Measurements from ENCODE around the gene PRKCZ.

PRKCZ gene

DNA sequence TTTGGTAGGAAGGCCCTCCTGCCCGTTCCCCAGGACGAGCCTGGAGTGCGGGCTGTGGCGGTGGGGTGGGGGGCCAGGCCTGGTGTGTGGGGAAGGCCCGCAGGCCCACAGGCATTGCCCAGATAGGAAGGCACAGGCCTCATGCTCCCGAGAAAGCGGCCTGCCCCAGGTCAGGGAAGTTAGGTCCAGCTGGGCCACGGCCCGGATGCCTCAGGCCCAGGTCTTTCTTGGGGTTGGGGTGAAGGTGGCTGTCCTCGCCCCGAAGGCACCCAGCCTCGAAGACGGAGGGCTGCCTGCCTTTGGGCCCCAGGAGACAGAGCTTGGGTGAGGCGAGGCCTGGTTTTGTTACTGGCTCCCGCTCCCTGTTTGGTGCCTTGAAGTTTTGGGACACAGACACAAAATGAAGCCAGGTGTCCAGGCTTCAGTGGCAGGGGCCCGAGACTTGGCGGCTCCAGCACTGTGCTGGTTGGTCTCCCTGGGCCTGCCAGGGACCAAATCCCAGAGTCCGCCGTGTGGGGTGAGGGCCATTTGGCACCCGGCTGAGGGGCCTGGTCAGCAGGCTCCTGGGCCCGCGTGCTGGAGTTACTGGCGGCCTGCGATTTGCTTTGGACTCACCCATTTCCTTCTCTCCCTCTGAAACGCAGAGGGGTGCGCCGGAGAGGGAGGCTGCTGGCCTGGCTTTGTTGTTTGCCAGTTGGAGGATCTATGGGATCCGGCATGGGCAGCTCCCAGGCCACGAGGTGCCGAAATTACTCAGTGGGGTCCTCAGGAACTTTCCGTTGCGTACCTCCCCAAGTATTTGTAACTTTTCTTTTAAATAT is 179.9 kb downstream of the PRKCZ start:
- DNase-seq (ENCODE audit: low spot score): no peak

DNA sequence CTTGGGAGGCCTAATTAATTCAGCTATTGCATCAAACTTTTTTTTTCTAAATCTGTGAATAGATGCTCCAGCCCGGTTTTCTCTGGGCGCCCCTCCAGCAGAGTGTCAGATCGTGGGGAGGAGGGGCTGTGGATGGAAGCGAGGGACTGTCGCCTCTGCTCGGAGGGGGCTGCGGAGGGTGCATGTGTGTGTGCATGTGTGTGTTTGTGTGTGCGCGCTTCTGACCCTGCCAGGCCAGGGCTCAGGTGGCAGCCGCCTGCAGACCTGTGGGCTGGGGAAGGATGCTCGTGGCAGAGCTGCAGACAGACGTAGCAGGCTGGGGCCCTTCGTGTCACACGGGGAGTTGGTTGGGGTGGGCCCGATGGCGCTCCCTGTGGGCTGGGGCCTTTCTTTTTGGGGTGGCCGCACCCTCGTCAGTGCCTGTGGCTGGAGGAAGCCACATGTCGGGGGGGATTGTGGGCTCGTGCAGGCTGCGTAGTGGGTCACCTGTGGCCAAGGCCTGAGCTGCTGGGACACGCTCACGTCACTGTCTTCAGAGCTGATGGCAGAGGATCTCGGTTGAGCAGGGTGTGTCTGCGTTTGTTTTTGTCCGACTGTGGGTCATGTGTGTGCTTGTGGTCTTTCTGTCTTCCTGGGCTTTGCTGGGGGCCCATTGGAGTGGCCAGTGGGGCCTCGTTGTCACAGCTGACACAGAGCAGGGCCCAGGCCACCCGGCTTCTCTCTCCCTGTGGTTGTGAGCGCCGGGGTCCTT is 180.7 kb downstream of the PRKCZ start:
- DNase-seq (ENCODE audit: low spot score): peak; percentile 78

DNA sequence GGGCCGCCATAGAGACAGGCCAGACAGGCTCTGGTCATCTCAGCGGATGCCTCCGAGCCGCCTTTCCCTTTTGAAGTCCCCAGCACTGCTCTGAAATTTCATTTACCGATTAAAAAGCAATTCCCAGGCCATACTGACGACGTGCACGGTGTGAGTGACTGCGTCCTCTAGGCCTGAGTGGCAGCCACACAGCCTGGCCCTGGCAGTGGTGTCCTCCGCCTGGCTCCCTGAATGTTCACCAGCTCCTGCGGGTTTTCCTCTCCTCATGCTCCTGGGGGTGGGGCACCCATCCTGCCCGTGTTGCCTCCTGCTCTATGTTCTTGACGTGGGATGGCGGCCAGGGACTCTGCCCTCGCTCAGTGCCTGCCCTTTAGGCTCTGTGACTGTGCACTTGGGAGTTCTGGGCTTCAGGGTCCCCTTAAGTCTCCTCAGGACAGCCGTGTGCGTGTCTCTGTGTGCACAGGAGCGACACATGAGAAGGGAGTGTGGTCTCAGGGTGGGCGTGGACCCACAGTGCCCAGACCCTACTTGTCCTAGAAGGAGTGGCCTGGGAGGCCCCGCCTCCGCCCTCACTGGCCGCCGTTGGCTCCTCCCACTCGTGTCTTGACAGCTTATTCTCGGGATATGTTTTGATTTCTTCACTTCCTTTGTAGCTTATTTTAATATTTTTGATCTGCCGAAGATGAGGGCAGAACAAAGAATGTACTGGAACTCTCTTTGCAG is 181.5 kb downstream of the PRKCZ start:
- no peak for DNase-seq (ENCODE audit: low spot score)

DNA sequence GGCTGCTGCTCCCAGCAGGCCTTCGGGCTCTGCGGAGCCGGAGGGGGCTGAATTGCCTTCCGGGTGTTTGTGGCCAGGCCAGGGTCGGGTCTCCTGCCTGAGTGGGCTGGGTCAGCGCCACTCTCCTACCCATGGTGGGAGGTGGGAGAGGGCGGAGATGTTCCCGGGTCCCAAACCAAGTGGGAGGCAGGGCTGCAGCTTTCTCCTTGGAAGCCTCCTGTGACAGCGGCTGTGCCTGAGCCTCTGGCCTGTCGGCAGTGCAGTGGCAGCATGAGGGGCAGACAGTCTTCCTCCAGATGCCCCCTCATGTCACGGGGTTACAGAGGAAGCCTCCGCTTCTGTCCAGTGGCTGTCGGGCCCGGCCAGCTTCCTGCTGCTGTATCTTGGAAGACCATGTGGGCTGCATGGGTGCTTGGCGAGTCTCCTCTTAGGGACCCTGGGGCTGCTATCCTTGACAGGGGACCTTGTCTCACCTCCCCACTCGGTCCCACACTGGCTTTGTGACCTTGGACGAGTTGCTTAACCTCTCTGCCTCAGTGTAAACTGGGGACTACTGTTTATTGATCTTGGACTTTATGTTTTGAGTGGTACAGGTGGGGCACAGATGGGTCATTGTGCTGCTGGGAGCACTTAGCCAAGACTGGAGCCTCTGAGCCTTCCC is 182.2 kb downstream of the PRKCZ start:
- no peak for DNase-seq (ENCODE audit: low spot score)

DNA sequence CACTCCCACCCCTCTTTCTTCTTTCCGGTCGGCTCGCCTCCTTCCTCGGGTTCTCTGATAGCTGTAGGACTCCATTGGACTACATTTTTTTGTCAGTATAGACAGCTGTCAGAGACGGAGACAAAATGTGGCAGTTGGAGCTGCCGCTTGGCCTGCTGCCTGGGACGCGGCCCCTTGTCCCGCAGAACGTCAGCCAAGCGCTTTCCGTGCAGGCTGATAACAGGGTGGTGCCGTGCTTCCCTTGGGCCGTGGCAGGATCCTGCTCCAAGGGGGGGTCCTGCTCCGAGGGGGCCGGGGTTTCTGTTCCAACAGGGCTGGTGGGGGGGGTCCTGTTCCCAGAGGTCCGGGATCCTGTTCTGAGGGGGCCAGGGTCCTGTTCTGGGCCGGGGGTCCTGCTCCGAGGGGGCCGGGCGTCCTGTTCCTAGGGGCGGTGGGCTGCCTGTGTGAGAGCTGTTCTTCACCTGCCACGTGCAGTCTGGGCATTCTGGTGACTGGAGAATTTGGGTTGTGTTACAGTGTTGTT is 182.8 kb downstream of the PRKCZ start:
- no peak for DNase-seq (ENCODE audit: low spot score)

DNA sequence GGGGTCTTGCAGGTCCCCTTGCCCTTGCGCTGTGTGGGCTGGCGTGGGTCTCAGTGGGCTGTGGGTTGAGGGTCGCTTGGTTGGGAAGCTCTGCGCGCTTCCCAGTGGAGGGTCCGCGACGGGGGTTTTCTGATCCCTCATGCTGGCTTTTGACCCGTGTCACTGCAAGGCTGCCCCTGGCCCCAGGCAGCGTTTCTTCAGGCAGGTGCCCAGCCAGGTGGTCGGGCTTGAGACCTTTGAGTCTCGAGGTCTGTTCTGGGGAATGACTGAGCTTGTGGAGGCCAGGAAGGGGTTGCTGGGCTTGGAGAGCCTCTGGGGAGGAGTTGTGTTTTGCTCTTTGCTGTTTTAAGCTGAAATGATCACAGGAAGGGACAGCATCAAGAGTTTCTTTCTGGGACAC is 183.3 kb downstream of the PRKCZ start:
- no peak for DNase-seq (ENCODE audit: low spot score)

DNA sequence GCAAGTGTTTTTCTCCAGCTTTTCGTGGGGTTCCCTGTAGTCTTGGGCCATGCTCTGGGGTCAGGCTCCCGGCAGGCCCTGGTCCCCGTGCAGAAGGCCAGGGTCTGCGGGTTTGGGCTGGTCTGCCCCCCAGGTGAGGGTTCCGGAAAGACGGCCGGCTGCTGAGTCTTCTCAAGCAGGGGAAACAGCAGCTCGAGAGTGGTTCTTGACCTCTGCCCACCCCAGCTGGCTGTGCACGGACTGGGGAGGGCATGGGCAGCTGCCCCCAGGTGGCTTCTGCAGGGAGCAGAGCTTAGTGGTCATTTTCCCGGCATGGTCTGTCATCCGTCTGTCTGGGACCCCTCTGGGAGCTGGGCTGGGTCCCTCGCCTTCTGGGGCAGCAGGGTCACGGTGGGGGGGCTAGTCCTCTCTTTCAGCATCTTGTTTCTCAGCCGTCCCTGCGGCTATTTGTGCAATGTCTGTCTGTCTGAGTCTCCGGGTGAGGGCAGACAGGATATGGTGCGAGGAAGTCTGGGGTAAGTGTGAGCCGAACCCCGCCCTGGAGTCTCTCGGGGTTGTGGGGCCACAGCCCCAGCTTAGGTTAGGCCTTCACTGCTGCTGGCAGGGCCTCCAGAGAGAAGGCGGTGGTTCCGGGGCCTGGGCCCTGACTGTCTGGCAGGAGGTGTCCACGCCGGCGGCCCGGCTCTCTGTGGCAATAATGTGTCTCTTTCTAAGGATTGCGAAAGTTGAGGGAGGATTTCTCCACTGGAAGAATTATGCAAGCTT is 184.0 kb downstream of the PRKCZ start:
- DNase-seq (ENCODE audit: low spot score): no peak

DNA sequence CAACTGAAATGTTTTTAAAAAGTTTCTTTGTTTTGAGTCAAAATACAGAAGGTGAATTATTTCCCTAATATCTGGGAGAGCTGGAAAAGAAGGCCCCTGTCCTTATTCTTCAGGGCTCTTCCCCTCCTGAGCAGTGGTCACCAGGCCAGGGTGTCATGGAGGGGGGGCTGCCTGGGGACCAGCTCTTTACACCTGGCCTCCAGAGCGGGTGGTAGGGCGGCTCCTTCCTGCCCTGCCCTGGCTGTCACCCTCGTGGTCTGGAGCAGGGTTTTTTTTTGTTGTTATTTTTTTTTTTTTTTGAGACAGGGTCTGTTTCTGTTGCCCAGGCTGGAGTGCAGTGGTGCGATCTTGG is 184.5 kb downstream of the PRKCZ start:
- DNase-seq (ENCODE audit: low spot score): no peak

All from putamen (tissue), 1 donor.